AG04450 (cell line): ENCODE data around the gene TIMP2. TPM values are rescaled to one million over a fixed set of nuclear protein-coding genes. Genes with fewer than 3 reads are reported as not detected.

Experiments used
- CTCF ChIA-PET: fragments of 300-600, 350-600 bp; formaldehyde crosslinking; extraction: SDS; loops from one replicate; lab custom pipeline; 2022; ENCODE audit warnings: antibody characterized with exemption, inconsistent platforms; lab: Charles Lee
- POLR2A ChIA-PET: fragments of 350-600 bp; formaldehyde crosslinking; extraction: SDS; loops from one replicate; lab custom pipeline; 2021; ENCODE audit warnings: antibody characterized with exemption, inconsistent platforms; lab: Yijun Ruan, JAX
- DNase-seq: peaks from one replicate; pipeline ENCODE4 v3.0.0-alpha.2; 2011; ENCODE audit warnings: low read depth, low spot score
- H3K27ac ChIP-seq: one replicate; pipeline ENCODE4 v1.5.1; 2012; ENCODE audit warnings: low read depth, low read length, control low read depth
- H3K27me3 ChIP-seq: one replicate; pipeline ENCODE4 v1.6.0; 2012; ENCODE audit warnings: low read length; ENCODE audit not compliant: control insufficient read depth, insufficient read depth
- H3K4me3 ChIP-seq: 2 replicates; pipeline ENCODE4 v1.5.1; 2011; ENCODE audit warnings: mild to moderate bottlenecking, low read depth, low read length, control low read depth
- H3K9me3 ChIP-seq: 2 replicates; pipeline ENCODE4 v1.5.1; 2012; ENCODE audit warnings: low read length; ENCODE audit not compliant: control insufficient read depth, insufficient read depth
- polyA plus RNA-seq: library from polyadenylated mRNA; depleted of rRNA; stranded (reverse); fragments of >200 nt; gene quantifications from 2 replicates; pipeline ENCODE4 v1.2.3, GENCODE V29; 2011
- TF ChIP-seq, protein P1 (sequence below): IDR thresholded peaks from 2 replicates; pipeline ENCODE4 v1.5.1; 2011; ENCODE audit warnings: low read depth, low read length, control low read depth, inconsistent platforms

The TIMP2 gene
- polyA plus RNA-seq, 1 experiment = 356 TPM

DNA sequence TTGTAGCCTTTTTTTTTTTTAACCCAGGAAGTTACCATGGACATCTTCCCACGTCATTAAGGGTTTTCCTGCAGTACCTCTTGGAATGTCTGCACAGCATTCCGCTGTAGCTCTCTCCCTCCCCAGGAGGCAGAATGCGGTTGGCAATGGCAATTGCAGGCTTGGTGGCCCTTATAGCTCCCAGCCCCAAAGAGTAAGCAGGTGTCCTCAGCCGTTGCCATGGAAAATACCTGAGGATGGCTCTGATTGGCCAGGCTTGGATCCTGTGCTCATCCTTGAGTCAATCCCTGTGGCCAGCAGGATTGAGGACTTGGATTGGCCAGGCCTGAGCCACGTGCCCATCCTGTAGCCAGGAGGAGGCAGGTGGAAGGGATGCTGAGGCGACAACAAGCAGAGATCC is 15.5 kb upstream of the TIMP2 start:
- Histone ChIP-seq H3K9me3 (no peaks in the 10 kb centered on the region; the same call in 1 of the 2 replicates), H3K4me3 (no peak overlapping the region), H3K27ac (no peak overlapping the region), H3K27me3 (no peaks in the 10 kb centered on the region)
- POLR2A ChIA-PET = interaction anchor here (1.4 kb wide), 1 partner anchor 13 kb away, joined by 4 read pairs; no protein-coding TSS in a partner anchor
- CTCF ChIA-PET = interaction anchor here (1.2 to 1.3 kb wide), 2 partner anchors 31 to 75 kb away, joined by 4 to 5 read pairs; no protein-coding TSS in a partner anchor
- TF ChIP-seq, protein P1, sequence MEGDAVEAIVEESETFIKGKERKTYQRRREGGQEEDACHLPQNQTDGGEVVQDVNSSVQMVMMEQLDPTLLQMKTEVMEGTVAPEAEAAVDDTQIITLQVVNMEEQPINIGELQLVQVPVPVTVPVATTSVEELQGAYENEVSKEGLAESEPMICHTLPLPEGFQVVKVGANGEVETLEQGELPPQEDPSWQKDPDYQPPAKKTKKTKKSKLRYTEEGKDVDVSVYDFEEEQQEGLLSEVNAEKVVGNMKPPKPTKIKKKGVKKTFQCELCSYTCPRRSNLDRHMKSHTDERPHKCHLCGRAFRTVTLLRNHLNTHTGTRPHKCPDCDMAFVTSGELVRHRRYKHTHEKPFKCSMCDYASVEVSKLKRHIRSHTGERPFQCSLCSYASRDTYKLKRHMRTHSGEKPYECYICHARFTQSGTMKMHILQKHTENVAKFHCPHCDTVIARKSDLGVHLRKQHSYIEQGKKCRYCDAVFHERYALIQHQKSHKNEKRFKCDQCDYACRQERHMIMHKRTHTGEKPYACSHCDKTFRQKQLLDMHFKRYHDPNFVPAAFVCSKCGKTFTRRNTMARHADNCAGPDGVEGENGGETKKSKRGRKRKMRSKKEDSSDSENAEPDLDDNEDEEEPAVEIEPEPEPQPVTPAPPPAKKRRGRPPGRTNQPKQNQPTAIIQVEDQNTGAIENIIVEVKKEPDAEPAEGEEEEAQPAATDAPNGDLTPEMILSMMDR = no peak
- no peak for DNase-seq

DNA sequence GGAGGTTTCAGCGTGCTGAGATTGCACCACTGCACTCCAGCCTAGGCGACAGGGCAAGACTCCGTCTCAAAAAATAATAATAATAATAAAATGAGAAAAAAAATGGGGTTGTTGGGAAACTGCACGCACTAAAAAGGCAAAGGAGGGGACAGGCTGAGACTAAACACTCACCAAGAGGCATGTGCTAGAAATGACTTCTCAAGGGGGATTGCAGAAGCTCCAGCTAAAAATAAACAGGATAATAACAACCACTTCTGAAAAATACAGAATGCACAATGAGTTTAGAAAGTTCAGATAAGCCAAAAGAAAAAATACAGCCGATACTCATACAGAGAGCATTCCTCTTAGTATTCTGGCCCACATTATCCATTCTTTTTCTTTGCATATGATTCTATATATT is 15.1 kb upstream of the TIMP2 start:
- Histone ChIP-seq H3K4me3 (no peak overlapping the region), H3K27ac (no peak overlapping the region), H3K27me3 (no peaks in the 10 kb centered on the region), H3K9me3 (no peaks in the 10 kb centered on the region; the same call in 1 of the 2 replicates)
- TF ChIP-seq, protein P1 = no peak
- CTCF ChIA-PET = interaction anchor here (1.2 to 1.3 kb wide), 2 partner anchors 31 to 75 kb away, joined by 4 to 5 read pairs; no protein-coding TSS in a partner anchor
- POLR2A ChIA-PET = interaction anchor here (1.4 kb wide), 1 partner anchor 13 kb away, joined by 4 read pairs; no protein-coding TSS in a partner anchor
- DNase-seq = no peak

DNA sequence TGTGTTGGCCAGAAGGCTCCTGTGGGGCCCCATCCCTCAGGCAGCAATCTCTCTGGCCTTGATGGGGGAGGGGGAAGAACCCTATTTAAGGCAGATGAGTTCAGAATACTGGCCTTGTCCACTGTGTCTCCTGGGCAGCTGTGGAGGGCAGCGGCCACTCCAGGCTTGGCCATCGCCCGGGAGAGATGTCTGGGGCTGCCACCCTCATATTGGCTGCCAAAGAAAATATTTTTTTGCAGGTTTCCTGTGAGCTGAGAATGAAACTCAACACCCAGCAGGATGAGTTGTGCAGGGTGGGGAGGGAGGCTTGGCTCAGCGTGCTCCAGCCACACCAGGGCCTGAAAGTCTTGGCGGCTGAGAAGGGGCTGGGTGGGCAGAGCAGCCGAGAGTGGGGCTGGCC is 14.4 kb upstream of the TIMP2 start:
- DNase-seq = no peak
- Histone ChIP-seq H3K9me3 (no peaks in the 10 kb centered on the region; the same call in 1 of the 2 replicates), H3K27me3 (no peaks in the 10 kb centered on the region), H3K27ac (no peak overlapping the region), H3K4me3 (no peak overlapping the region)
- TF ChIP-seq, protein P1 = no peak
- ChIA-PET CTCF (interaction anchor here (1.3 kb wide), 1 partner anchor 74 kb away, joined by 4 read pairs; no protein-coding TSS in a partner anchor), POLR2A (interaction anchor here (1.4 kb wide), 1 partner anchor 14 kb away, joined by 4 read pairs; no protein-coding TSS in a partner anchor)

DNA sequence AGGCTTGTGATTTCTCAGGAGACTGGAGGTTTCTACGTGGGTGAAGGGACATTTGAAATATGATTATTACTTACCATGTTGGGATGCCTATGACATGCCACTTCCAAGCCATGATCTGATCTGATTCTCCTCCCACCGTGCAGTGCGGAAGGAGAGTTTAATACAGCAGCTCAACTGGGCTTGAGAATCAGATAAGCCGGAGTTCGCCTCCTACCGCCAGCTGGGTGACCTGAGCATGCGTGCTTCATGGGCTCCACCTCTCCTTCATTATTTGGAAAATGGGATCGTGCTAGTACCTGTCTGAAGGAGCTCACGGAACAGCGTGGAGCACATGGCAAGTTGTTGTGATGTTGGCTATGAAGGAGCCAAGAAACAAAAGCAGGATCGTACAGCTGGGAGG is 12.4 kb upstream of the TIMP2 start:
- POLR2A ChIA-PET = interaction anchor here (0.5 kb wide), 1 partner anchor 14 kb away, joined by 3 read pairs; no protein-coding TSS in a partner anchor
- CTCF ChIA-PET = interaction anchor here (1.2 kb wide), 1 partner anchor 34 kb away, joined by 5 read pairs; no protein-coding TSS in a partner anchor
- no peak overlapping the region for H3K27ac ChIP-seq

More for the DNA sequence above, 12.4 kb upstream of the TIMP2 start:
- H3K27me3 ChIP-seq = no peaks in the 10 kb centered on the region
- TF ChIP-seq, protein P1 = no peak
- DNase-seq = no peak
- no peaks in the 10 kb centered on the region; the same call in 1 of the 2 replicates for H3K9me3 ChIP-seq
- H3K4me3 ChIP-seq = no peak overlapping the region
